DND-41 (cell line): Measurements from ENCODE around the gene HOXC4.

Experiments used
- ATAC-seq: fragments of 200-7000 bp; cut with Tn5 transposase; 3 replicates; pipeline ENCODE4 v1.9.1; 2021; ENCODE audit warnings: low read depth; ENCODE audit not compliant: insufficient read depth
- DNase-seq: peaks from one replicate; pipeline ENCODE4 v3.0.0-alpha.2; 2020
- H2AFZ ChIP-seq: 2 replicates; pipeline ENCODE4 v1.6.0; 2012; ENCODE audit warnings: low read depth, low read length
- H3K27ac ChIP-seq: 2 replicates; pipeline ENCODE4 v1.5.1; 2012; ENCODE audit warnings: low read length, inconsistent platforms
- H3K27me3 ChIP-seq: fragments of 200-600 bp; sonication (generic); 2 replicates; pipeline ENCODE4 v1.6.0; 2012; ENCODE audit warnings: low read length, mild to moderate bottlenecking, inconsistent platforms; ENCODE audit not compliant: insufficient read depth, poor library complexity
- H3K36me3 ChIP-seq: 2 replicates; pipeline ENCODE4 v1.5.1; 2012; ENCODE audit warnings: low read length, inconsistent platforms; ENCODE audit not compliant: insufficient read depth
- H3K4me1 ChIP-seq: 2 replicates; pipeline ENCODE4 v1.5.1; 2012; ENCODE audit warnings: mild to moderate bottlenecking, low read length; ENCODE audit not compliant: insufficient read depth
- H3K4me2 ChIP-seq: 2 replicates; pipeline ENCODE4 v1.6.0; 2012; ENCODE audit warnings: mild to moderate bottlenecking, moderate library complexity, low read length, inconsistent platforms; ENCODE audit not compliant: insufficient read depth
- H3K4me3 ChIP-seq, 2 experiments: fragments of 200-600 bp in 1 of 2; shearing (Covaris generic) in 1 of 2; 2 replicates each; pipeline ENCODE4 v1.5.1; 2012 to 2016; ENCODE audit warnings: inconsistent platforms in 2 of 2, low read length in 2 of 2, mild to moderate bottlenecking in 2 of 2, low read depth in 1 of 2, moderate library complexity in 1 of 2
- H3K79me2 ChIP-seq: 2 replicates; pipeline ENCODE4 v1.6.0; 2012; ENCODE audit warnings: low read length, inconsistent platforms; ENCODE audit not compliant: insufficient read depth
- H3K9ac ChIP-seq: 2 replicates; pipeline ENCODE4 v1.6.0; 2012; ENCODE audit warnings: low read depth, mild to moderate bottlenecking, inconsistent platforms, low read length, moderate library complexity
- H3K9me3 ChIP-seq: 2 replicates; pipeline ENCODE4 v1.5.1; 2012; ENCODE audit warnings: low read length, moderate library complexity, mild to moderate bottlenecking, inconsistent platforms; ENCODE audit not compliant: insufficient read depth, severe bottlenecking
- H4K20me1 ChIP-seq: 2 replicates; pipeline ENCODE4 v1.6.0; 2012; ENCODE audit warnings: low read length; ENCODE audit not compliant: insufficient read depth
- EZH2 ChIP-seq: IDR thresholded peaks from 3 replicates; pipeline ENCODE4 v1.6.1; 2012; ENCODE audit warnings: borderline replicate concordance, low read depth, mild to moderate bottlenecking, moderate library complexity, low read length, inconsistent platforms; ENCODE audit not compliant: severe bottlenecking
- TF ChIP-seq, protein P1 (sequence below): IDR thresholded peaks from 2 replicates; pipeline ENCODE4 v1.5.1; 2012; ENCODE audit warnings: borderline replicate concordance, low read length, moderate library complexity, mild to moderate bottlenecking; ENCODE audit not compliant: poor library complexity, severe bottlenecking; ENCODE audit errors: extremely low read depth

HOXC4 gene

DNA sequence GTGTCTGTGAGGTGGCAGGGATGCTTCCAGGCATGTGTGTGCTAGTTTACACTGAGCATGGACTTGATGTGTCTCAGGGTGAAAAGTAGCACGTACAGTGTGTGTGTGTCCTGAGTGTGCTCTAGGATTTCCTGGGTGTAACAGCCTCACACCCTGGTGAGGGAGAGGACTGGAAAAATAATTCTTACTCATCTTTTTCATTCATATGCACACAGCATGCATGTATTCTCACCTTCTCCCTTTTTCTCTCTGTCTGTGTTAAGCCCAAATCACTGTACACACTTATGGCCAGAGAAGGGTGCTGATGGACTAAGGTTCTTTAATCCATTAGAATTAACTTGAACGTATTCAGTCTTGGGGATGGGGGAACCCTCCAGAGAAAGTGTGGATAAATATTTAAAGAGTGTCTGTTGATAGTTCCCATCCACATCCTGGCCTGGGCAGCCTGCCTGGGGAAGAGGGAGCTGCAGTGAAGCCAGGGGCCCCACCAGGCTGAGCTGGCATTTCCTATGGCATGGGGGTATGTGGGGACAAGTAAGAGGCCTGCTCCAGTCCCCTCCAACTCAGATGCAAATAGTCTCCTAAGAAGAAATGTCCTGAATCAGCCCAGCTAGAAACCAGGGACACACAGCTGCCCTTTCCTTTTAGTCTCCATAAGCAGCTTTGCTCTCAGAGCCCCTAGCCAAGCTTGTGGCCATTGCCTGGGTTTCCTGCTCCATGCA is 45.9 kb upstream of the HOXC4 start:
- no peak overlapping the region for H3K4me3 ChIP-seq

DNA sequence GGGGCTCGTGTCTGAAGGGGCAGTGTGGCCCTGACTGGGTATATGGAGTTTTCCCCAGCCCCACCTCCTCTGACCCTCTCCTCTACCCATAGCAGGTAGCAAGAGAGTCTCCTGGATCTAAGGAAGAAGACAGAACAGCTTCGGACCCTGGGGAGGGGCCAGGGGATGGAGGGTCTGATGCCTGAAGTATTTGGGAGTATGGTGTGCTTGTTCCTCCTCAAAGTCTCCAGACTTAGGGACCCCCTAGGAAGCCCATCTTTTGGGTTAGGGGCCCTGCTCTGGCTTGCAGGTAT is 45.4 kb upstream of the HOXC4 start:
- no peak overlapping the region for H3K4me3 ChIP-seq
- H3K9me3 ChIP-seq = no peaks in the 10 kb centered on the region
- H3K36me3 ChIP-seq = no peaks in the 10 kb centered on the region
- H3K27me3 ChIP-seq = peaks cover 82% of the 10 kb centered on the region
- DNase-seq (no peak), ATAC-seq (no peak)
- H3K9ac ChIP-seq = no peak overlapping the region
- H3K4me1 ChIP-seq = peaks cover 8% of the 10 kb centered on the region
- no peaks in the 10 kb centered on the region for H3K79me2 ChIP-seq
- no peak overlapping the region for H3K27ac ChIP-seq
- H3K4me2 ChIP-seq = no peak overlapping the region
- TF ChIP-seq, protein P1, sequence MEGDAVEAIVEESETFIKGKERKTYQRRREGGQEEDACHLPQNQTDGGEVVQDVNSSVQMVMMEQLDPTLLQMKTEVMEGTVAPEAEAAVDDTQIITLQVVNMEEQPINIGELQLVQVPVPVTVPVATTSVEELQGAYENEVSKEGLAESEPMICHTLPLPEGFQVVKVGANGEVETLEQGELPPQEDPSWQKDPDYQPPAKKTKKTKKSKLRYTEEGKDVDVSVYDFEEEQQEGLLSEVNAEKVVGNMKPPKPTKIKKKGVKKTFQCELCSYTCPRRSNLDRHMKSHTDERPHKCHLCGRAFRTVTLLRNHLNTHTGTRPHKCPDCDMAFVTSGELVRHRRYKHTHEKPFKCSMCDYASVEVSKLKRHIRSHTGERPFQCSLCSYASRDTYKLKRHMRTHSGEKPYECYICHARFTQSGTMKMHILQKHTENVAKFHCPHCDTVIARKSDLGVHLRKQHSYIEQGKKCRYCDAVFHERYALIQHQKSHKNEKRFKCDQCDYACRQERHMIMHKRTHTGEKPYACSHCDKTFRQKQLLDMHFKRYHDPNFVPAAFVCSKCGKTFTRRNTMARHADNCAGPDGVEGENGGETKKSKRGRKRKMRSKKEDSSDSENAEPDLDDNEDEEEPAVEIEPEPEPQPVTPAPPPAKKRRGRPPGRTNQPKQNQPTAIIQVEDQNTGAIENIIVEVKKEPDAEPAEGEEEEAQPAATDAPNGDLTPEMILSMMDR = no peak
- no peak for TF ChIP-seq EZH2
- H4K20me1 ChIP-seq = no peaks in the 10 kb centered on the region
- H2AFZ ChIP-seq = no peak overlapping the region

More for the DNA sequence above, 45.9 kb upstream of the HOXC4 start:
- Histone ChIP-seq H2AFZ (no peak overlapping the region), H3K27me3 (peaks cover 82% of the 10 kb centered on the region), H3K27ac (no peak overlapping the region), H3K4me1 (peaks cover 8% of the 10 kb centered on the region), H3K36me3 (no peaks in the 10 kb centered on the region), H3K9ac (no peak overlapping the region), H4K20me1 (no peaks in the 10 kb centered on the region), H3K79me2 (no peaks in the 10 kb centered on the region), H3K4me2 (no peak overlapping the region), H3K9me3 (no peaks in the 10 kb centered on the region)
- no peak for DNase-seq
- no peak for ATAC-seq
- TF ChIP-seq EZH2 = no peak
- TF ChIP-seq, protein P1 = no peak

DNA sequence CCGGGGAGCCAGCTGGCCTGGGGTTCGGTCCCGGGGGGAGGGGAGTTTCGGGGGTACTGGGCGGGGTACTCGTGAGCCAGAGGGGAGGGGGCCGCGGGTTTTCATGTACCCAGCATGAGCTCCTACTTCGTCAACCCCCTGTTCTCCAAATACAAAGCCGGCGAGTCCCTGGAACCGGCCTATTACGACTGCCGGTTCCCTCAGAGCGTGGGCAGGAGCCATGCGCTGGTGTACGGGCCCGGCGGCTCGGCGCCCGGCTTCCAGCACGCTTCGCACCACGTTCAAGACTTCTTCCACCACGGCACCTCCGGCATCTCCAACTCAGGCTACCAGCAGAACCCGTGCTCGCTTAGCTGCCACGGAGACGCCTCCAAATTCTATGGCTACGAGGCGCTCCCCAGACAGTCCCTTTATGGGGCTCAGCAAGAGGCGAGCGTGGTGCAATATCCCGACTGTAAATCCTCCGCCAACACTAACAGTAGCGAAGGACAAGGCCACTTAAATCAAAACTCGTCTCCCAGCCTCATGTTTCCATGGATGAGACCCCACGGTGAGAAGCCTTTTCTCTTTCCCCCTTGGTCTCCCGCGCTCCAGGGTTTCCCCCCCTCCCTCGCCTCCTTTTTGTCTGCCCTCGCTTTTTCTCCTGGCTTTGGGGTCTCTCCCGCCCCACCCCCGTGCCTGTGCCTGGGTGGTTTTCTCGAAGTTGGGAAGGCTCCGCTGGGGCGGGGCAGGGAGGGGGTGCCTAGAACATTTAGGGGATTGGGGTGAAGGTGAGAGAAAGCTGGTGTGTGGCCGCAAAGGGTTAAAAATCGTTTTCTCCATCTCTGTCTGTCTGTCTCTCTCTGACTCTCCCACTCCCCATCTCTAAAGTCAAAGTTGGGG is 44.2 kb upstream of the HOXC4 start:
- ATAC-seq (no peak), DNase-seq (no peak)
- no peak overlapping the region for H3K9ac ChIP-seq
- H3K4me1 ChIP-seq = peaks cover 8% of the 10 kb centered on the region
- H3K27ac ChIP-seq = no peak overlapping the region
- H3K4me3 ChIP-seq = no peak overlapping the region
- TF ChIP-seq, protein P1 = no peak
- no peak for TF ChIP-seq EZH2
- no peak overlapping the region for H2AFZ ChIP-seq
- no peaks in the 10 kb centered on the region for H4K20me1 ChIP-seq
- no peaks in the 10 kb centered on the region for H3K9me3 ChIP-seq
- H3K36me3 ChIP-seq = no peaks in the 10 kb centered on the region
- H3K79me2 ChIP-seq = no peaks in the 10 kb centered on the region
- H3K27me3 ChIP-seq = peaks cover 81% of the 10 kb centered on the region
- no peak overlapping the region for H3K4me2 ChIP-seq
